Activated naive CD4-positive, alpha-beta T cell treated with anti-CD3 and anti-CD28 coated beads, Interleukin-2, amount 50 U/mL, for 72 hours (primary cell): ENCODE data around the gene KYNU. TPM values are rescaled to one million over a fixed set of nuclear protein-coding genes. Genes with fewer than 3 reads are reported as not detected.

Source experiments
- ATAC-seq, 2 donors: fragments of 150-1000 bp; cut with Tn5 transposase; 2 replicates each; pipeline ENCODE4 v1.10.0; 2021; ENCODE audit warnings: mild to moderate bottlenecking in 2 of 2, moderate library complexity in 2 of 2
- DNase-seq, 2 donors: peaks; one replicate each; pipeline ENCODE4 v3.0.0; 2021 to 2022; ENCODE audit warnings: low spot score in 2 of 2
- H3K27ac Mint-ChIP-seq, 2 donors: one replicate each; pipeline ENCODE4 v1.8.0; 2022; ENCODE audit warnings: mild to moderate bottlenecking in 2 of 2, mixed read lengths in 2 of 2
- H3K36me3 Mint-ChIP-seq, 2 donors: one replicate each; pipeline ENCODE4 v1.8.0; 2022; ENCODE audit warnings: mixed read lengths in 2 of 2
- H3K9me3 Mint-ChIP-seq, 2 donors: one replicate each; pipeline ENCODE4 v1.8.0; 2022; ENCODE audit warnings: mixed read lengths in 2 of 2
- total RNA-seq, 2 donors: library from RNA; stranded (reverse); gene quantifications; one replicate each; pipeline ENCODE4 v1.2.3, GENCODE V29; 2022

KYNU gene
- total RNA-seq, 2 donors from 2014 or later = not detected

GRCh38 chr2:142967060-142967459 is 89.6 kb downstream of the KYNU start:
- H3K36me3 Mint-ChIP-seq = no peaks in the 10 kb centered on the region
- no peak for ATAC-seq
- no peak for DNase-seq
- peaks cover 5 to 8% of the 10 kb centered on the region in 2 donors for H3K9me3 Mint-ChIP-seq
- no peak overlapping the region for H3K27ac Mint-ChIP-seq

DNA sequence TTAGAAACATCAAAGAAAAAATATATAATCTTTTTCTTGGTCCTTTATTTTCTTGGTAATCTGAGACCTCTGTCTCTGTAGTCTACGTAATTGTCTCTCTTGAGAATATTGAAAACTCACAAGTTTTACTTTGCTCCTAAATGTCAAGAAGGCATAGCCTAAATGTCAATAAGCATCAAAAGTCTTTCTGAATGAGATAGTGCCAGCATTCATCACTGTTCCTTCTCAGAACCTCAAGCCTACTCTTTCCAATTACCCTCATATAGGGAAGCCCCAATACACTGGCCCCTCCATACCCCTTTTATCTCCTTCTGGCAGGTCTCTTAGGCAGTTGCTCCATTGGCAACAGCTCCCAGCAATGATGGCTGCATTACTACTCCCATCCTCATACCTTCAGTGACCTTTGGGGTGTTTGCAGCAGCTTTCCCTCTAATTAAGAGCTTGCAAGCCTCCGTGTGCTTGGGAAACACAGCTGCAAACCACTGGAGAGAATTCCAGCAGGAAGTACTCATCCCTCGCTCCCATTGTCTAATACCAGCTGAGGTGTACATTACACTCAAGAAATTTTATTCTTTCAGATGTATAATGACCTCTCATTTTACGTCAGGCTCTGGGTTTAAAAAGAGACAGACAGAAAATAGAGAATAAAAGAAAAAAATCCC is 95.8 kb downstream of the KYNU start:
- ATAC-seq = no peak

GRCh38 chr2:142973822-142974207 is 96.4 kb downstream of the KYNU start:
- H3K9me3 Mint-ChIP-seq = no peaks in the 10 kb centered on the region
- no peak overlapping the region for H3K27ac Mint-ChIP-seq
- H3K36me3 Mint-ChIP-seq = no peaks in the 10 kb centered on the region
- DNase-seq (no peak), ATAC-seq (no peak)

More for the DNA sequence above, 95.8 kb downstream of the KYNU start:
- no peaks in the 10 kb centered on the region for H3K36me3 Mint-ChIP-seq
- no peak overlapping the region for H3K27ac Mint-ChIP-seq
- H3K9me3 Mint-ChIP-seq = no peaks in the 10 kb centered on the region
- no peak for DNase-seq

GRCh38 chr2:142974288-142975024 is 97.0 kb downstream of the KYNU start:
- ATAC-seq (no peak), DNase-seq (no peak)
- no peak overlapping the region for H3K27ac Mint-ChIP-seq
- H3K36me3 Mint-ChIP-seq = no peaks in the 10 kb centered on the region
- H3K9me3 Mint-ChIP-seq = no peaks in the 10 kb centered on the region

- no peak overlapping the region for H3K27ac Mint-ChIP-seq
- H3K36me3 Mint-ChIP-seq = no peaks in the 10 kb centered on the region
- no peaks in the 10 kb centered on the region for H3K9me3 Mint-ChIP-seq
- ATAC-seq = no peak
- no peak for DNase-seq
Observed at GRCh38 chr2:142975239-142975638, 97.8 kb downstream of the KYNU start.

DNA sequence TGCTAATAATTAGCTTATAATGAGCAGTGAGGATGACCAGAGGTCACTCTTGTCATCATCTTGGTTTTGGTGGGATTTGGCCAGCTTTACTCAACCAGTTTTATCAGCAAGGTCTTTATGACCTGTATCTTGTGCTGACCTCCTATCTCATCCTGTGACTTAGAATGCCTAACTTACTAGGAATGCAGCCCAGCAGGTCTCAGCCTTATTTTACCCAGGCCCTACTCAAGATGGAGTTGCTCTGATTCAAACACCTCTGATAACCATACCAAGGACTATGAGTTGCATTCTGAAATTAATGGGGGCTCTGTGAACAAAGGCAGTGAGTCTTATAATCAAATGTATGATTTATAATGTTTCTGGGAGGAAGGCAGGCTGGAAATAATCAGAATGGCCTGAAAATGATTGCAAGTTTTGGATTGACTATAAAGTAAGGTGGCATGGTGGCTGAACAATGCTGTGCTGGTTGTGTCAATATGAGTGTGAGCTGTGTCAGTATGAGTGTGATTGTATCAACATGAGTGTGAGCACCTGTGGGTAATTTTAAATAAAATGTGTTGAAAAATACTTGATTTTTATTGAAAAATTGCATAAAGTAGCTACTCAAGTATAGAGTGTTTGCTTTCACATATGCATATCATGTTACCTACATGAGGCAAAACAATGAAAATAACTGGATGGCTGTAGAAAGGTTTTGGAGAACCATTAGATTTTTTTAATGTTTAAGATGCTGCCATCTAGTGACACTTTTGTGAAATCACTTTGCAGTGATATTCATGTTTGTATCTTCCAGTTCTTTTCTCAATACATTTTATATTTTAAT is 103.0 kb downstream of the KYNU start:
- Mint-ChIP-seq H3K27ac (no peak overlapping the region), H3K9me3 (no peaks in the 10 kb centered on the region), H3K36me3 (no peaks in the 10 kb centered on the region)
- ATAC-seq (peak in 1 of 2 donors; percentile 96), DNase-seq (no peak)

- Mint-ChIP-seq H3K27ac (no peak overlapping the region), H3K9me3 (no peaks in the 10 kb centered on the region), H3K36me3 (no peaks in the 10 kb centered on the region)
- no peak for DNase-seq
- peak in 1 of 2 donors; percentile 43 for ATAC-seq
Observed at GRCh38 chr2:142981069-142981378, 103.6 kb downstream of the KYNU start.

DNA sequence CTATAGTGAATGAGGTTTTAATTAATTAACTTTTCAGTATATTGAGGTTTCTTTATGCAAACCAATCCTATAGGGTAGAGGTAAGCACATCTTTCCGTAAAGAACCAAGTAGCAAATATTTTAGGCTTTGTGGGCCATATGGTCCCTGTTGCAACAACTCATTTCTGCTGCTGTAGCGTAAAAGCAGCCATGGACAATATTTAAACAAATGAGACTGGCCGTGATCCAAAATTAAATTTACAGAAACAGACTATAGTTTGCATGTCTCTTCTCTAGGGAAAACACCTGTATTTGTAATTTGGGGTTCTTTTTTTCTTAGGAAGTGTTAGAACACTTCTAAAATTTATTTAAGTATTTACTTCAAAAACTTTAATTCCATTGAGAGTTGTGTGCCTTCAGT is 104.3 kb downstream of the KYNU start:
- H3K36me3 Mint-ChIP-seq = no peaks in the 10 kb centered on the region
- H3K27ac Mint-ChIP-seq = no peak overlapping the region
- DNase-seq (no peak), ATAC-seq (no peak)
- H3K9me3 Mint-ChIP-seq = no peaks in the 10 kb centered on the region

DNA sequence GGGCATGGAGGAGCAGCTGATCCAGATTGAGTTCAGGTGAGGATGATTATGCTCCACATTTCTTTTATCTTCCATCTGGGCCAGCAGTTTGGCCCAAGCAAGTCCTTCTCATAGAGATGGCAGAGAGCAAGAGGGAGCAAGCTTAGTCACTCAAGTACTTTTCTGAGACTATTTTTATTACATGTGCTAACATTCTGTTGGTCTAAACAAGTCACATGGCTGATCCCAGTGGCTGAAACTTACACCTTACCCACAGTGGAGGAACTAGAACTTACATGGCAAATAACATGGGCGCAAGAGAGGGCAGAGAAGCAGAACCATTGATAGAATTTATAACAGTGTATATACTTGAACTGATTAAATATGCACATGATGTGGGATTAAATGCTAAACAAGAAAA is 105.7 kb downstream of the KYNU start:
- Mint-ChIP-seq H3K36me3 (no peaks in the 10 kb centered on the region), H3K9me3 (no peaks in the 10 kb centered on the region), H3K27ac (no peak overlapping the region)
- ATAC-seq (peak in 1 of 2 donors; percentile 30), DNase-seq (no peak)

DNA sequence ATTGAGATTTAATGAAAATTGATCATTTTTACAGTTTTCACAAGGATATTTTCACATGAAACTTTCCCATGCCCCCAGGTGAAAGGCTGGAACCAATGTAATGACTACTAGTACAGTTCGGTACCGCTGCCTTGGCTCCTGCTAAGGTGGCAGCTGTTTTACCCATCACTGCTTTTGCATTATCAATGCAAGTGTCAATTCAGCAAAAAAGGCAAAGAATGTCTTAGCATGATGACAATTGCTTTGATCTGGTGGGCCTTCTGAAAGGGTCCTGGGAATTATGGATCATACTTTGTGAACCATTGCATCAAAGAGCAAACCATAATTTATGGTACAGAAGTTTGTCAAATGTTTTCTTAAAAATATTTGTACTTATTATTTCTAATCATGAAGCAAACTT is 107.2 kb downstream of the KYNU start:
- ATAC-seq (no peak), DNase-seq (no peak)
- Mint-ChIP-seq H3K27ac (no peak overlapping the region), H3K9me3 (no peaks in the 10 kb centered on the region), H3K36me3 (no peaks in the 10 kb centered on the region)

- Mint-ChIP-seq H3K27ac (no peak overlapping the region), H3K9me3 (no peaks in the 10 kb centered on the region), H3K36me3 (no peaks in the 10 kb centered on the region)
- ATAC-seq (no peak), DNase-seq (no peak)
Observed at GRCh38 chr2:142987044-142987443, 109.6 kb downstream of the KYNU start.

DNA sequence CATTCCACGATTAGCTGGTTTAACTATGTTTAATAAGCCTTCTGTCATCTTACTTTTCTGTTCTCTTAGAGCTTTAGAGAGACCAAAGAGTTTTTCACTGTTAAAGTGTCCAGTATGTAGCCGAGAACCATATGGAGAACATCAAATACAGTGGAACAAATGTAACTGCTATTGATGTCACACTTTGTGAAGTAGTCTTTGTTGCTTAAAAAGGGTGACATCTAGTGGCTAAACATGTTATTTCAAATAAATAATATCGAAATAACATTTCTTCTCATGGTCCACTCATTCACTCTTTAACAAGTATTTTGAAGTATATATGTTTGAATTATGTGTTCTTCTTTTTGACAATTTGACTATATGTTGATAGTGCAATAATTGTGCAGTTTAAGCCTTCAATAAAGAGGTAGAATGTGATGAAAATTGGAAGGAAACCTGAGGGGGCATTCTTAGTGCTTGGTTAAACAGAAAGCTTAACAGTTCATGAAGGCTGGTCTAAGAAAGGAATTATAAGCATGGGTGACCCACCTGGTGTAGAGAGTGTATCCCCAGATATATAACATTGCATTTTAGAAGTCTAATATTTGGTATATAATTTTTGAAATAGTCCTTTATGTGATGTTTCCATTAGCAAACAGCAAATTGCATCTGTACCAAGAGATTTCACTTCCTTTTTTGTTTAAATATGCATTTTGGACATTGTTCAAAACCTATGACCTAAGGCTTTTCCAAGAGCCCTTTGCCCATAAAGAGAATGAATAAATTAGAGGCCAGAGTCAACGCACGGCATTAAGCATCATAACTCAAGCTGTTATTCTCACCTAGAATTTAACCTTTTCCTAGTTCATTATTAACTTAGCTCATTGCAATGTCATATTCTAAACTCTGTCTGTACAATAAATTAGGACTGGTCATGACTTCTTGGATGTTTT is 112.1 kb downstream of the KYNU start:
- Mint-ChIP-seq H3K27ac (no peak overlapping the region), H3K9me3 (no peaks in the 10 kb centered on the region), H3K36me3 (no peaks in the 10 kb centered on the region)
- DNase-seq (no peak), ATAC-seq (no peak)

DNA sequence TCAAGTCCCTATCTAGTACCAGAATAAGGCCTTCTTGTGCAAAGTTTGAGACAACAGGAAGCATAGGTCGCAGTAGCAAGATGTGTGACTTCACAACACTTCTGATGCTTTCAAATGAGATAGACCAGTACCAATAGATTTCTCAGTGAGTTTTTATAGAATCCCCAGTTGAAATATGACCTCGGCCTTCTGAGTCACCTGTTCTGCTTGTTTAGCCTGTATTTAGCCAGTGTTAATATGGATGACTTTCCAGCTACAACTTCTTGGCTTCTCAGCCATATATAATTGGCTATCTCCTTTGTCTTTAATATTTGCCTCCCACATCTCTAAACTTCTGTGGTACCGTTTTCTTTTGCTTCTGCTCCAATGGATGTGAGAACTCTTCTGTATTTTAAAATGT is 113.8 kb downstream of the KYNU start:
- H3K9me3 Mint-ChIP-seq = no peaks in the 10 kb centered on the region
- H3K36me3 Mint-ChIP-seq = no peaks in the 10 kb centered on the region
- H3K27ac Mint-ChIP-seq = no peak overlapping the region

GRCh38 chr2:142992840-142993239 is 115.4 kb downstream of the KYNU start:
- DNase-seq (no peak), ATAC-seq (no peak)
- H3K27ac Mint-ChIP-seq = no peak overlapping the region
- no peaks in the 10 kb centered on the region for H3K36me3 Mint-ChIP-seq
- no peaks in the 10 kb centered on the region for H3K9me3 Mint-ChIP-seq

More for the DNA sequence above, 113.8 kb downstream of the KYNU start:
- ATAC-seq (no peak), DNase-seq (no peak)

DNA sequence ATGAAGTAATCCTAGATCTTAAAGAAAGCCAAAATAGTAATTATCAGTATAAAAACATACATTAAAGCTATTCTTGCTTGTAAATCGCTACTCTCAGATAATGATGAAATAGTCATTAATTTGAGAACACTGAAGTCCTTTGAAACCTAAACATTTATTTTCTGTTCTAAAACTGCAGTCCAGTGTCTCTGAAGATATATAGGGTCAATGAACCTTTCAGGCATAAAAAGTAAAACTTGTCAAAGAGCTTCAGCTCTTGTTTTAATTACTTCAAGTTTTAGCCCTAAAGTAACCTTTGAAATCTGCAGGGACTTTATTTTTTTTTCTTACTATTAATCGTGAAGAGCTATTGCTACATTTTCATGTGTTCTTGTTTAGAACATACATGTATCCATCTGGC is 116.3 kb downstream of the KYNU start:
- Mint-ChIP-seq H3K9me3 (no peaks in the 10 kb centered on the region), H3K27ac (no peak overlapping the region), H3K36me3 (no peaks in the 10 kb centered on the region)
- DNase-seq (no peak), ATAC-seq (no peak)

- DNase-seq (no peak), ATAC-seq (no peak)
- Mint-ChIP-seq H3K36me3 (no peaks in the 10 kb centered on the region), H3K9me3 (no peaks in the 10 kb centered on the region), H3K27ac (no peak overlapping the region)
Observed at GRCh38 chr2:142994665-142995064, 117.2 kb downstream of the KYNU start.

DNA sequence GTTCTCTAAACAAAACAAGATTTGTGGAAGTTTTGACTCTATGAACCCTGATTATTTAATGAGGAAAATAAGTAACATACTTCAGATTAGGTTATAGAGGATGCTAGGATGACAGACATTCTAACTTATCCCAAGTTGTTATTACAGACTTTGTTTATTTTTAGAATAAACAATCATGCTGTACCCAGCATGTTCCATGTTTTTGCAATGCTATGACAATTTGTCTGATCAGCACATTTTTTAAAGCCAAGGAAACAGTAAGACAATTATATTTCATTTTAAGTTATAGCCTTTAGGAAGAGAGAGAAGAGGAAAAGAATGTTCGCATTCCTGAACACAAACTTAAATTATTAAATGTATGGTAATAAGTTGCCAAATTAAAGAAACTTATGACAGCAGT is 119.8 kb downstream of the KYNU start:
- no peaks in the 10 kb centered on the region for H3K9me3 Mint-ChIP-seq
- ATAC-seq = no peak
- H3K27ac Mint-ChIP-seq = no peak overlapping the region
- H3K36me3 Mint-ChIP-seq = no peaks in the 10 kb centered on the region
- no peak for DNase-seq
